Measurements from ENCODE around the gene PRPF38B.
"Not testable (repeated sequence)": the region's sequence is repeated elsewhere in the genome, so short reads cannot be mapped to it uniquely, and the experiment has no call there.

The PRPF38B gene

DNA sequence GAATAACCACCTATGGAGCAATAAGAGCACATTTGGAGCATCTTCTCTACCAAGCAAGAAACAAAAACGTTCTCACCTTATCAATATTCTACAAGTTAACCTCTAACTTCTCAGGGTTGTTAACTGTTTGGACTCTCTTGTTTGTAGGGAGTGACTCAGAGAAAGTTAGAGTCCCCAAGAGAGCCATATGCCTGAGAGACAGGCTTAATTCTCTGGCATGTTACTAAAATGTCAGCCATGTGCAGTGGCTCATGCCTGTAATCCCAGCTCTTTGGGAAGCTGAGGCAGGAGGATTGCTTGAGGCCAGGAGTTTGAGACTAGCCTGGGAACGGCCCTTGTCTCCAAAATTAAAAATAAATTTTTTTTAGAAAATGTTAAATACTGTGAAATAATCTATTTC lies 27.0 kb upstream of the PRPF38B start:
- TF ChIP-seq, protein P1, sequence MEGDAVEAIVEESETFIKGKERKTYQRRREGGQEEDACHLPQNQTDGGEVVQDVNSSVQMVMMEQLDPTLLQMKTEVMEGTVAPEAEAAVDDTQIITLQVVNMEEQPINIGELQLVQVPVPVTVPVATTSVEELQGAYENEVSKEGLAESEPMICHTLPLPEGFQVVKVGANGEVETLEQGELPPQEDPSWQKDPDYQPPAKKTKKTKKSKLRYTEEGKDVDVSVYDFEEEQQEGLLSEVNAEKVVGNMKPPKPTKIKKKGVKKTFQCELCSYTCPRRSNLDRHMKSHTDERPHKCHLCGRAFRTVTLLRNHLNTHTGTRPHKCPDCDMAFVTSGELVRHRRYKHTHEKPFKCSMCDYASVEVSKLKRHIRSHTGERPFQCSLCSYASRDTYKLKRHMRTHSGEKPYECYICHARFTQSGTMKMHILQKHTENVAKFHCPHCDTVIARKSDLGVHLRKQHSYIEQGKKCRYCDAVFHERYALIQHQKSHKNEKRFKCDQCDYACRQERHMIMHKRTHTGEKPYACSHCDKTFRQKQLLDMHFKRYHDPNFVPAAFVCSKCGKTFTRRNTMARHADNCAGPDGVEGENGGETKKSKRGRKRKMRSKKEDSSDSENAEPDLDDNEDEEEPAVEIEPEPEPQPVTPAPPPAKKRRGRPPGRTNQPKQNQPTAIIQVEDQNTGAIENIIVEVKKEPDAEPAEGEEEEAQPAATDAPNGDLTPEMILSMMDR (IDR thresholded peaks at IDR 0.05; ENCODE audit: extremely low read depth, insufficient read depth, missing control alignments) = no peak
- no peak for DNase-seq (ENCODE audit: low spot score)
- in situ Hi-C loops (cut with MboI; ENCODE audit: low pct_unique_long_range_greater_than_20kb, low sequenced_read_pairs, unreplicated experiment) = no loop called here

DNA sequence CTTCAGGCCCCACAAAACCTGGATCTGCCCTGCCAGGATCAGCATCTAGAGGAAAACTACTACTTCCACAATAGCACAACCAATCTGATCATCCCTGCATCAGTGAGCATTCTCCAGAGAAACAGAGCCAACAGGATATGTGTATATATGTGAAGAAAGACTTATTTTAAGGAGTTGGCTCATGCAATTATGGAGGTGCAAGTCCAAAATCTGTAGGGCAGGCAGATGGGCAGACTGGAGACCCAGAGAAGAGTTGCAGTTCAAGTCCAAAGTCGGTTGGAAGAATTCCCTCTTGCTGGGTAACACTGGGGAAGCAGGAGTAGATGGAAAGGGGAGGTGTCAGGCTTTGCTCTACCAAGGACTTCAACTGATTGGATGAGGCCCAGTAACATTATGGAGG lies 26.3 kb upstream of the PRPF38B start:
- TF ChIP-seq, protein P1 (IDR thresholded peaks at IDR 0.05; ENCODE audit: extremely low read depth, insufficient read depth, missing control alignments) = no peak
- no peak for DNase-seq (ENCODE audit: low spot score)
- in situ Hi-C loops (cut with MboI; ENCODE audit: low pct_unique_long_range_greater_than_20kb, low sequenced_read_pairs, unreplicated experiment) = no loop called here

DNA sequence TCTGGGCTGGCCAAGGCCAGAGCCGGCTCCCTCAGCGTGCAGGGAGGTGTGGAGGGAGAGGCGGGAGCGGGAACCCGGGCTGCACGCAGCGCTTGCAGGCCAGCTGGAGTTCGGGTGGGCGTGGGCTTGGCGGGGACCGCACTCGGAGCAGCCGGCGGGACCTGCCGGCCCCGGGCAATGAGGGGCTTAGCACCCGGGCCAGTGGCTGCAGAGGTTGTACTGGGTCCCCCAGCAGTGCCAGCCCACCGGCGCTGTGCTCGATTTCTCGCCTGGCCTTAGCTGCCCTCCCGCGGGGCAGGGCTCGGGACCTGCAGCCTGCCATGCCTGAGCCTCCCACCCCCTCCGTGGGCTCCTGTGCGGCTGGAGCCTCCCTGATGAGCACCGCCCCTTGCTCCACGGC lies 24.7 kb upstream of the PRPF38B start:
- in situ Hi-C loops (cut with MboI; ENCODE audit: low pct_unique_long_range_greater_than_20kb, low sequenced_read_pairs, unreplicated experiment); DNase-seq (ENCODE audit: low spot score): not testable (repeated sequence)

DNA sequence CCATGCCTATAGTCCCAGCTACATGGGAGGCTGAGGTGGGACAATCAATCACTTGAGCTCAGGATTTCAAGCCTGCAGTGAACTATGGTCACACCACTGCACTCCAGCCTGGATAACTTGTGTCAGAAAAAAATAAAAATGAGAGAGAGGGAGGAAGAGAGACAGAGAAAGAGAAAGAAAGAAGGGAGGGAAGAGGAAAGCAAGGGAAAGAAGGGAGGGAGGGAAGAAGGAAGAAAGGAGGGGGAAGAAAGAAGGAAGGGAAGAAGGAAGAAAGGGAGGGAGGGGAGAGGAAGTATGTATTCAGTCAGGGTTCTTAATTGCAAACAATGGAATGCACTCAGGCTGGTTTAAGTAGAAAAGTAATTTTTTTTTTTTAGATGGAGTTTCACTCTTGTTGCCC lies 23.3 kb upstream of the PRPF38B start:
- TF ChIP-seq, protein P1 (IDR thresholded peaks at IDR 0.05; ENCODE audit: extremely low read depth, insufficient read depth, missing control alignments) = no peak
- no peak for DNase-seq (ENCODE audit: low spot score)
- in situ Hi-C loops (cut with MboI; ENCODE audit: low pct_unique_long_range_greater_than_20kb, low sequenced_read_pairs, unreplicated experiment) = no loop called here

DNA sequence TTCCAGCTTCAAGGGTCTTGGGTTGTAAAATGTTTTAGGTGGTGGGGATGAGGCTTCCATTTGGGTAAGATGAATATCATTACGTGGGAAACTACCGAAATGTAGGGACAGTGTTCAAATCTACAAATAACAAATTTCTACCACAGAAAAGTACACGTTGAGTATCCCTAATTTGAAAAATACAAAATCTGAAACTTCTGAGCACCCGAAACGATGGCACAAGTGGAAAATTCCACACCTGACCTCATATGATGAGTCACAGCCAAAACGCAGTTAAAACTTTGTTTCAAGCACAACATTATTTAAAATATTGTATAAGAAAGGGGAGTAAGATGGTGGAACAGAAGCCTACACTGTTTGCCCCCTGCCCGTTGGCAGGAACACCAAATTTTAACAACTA lies 22.4 kb upstream of the PRPF38B start:
- no peak for DNase-seq (ENCODE audit: low spot score)
- in situ Hi-C loops (cut with MboI; ENCODE audit: low pct_unique_long_range_greater_than_20kb, low sequenced_read_pairs, unreplicated experiment) = no loop called here
- TF ChIP-seq, protein P1 (IDR thresholded peaks at IDR 0.05; ENCODE audit: extremely low read depth, insufficient read depth, missing control alignments) = no peak

DNA sequence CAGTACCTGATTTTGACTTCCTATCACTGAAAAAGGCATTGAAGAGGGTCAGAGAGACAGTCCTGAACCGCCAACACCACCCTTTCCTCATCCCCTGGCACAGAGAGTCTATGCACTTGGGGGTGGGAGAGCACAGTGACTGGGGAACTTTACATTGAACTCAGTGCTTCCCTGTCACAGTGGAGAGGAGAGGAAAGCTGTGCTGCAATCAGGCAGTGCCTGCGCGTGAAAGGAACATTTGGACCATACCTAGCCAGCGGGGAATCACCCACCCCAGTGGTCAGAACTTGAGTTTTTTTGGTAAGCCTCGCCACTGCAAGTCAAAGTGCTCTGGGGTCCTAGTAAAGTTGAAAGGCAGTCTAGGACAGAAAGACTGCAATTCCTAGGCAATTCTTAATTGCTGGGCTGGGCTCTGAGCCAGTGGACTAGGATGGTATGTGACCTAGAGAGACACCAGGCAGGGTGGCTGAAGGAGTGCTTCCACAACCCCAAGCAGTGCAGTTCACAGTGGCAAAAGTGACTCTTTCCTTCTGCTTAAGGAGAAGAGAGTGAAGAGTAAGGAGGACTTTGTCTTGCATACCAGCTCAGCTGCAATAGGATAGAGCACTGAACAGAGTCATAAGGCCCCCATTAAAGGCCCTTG lies 21.9 kb upstream of the PRPF38B start:
- in situ Hi-C loops (cut with MboI; ENCODE audit: low pct_unique_long_range_greater_than_20kb, low sequenced_read_pairs, unreplicated experiment) = no loop called here
- TF ChIP-seq, protein P1 (IDR thresholded peaks at IDR 0.05; ENCODE audit: extremely low read depth, insufficient read depth, missing control alignments) = no peak
- DNase-seq (ENCODE audit: low spot score) = no peak

DNA sequence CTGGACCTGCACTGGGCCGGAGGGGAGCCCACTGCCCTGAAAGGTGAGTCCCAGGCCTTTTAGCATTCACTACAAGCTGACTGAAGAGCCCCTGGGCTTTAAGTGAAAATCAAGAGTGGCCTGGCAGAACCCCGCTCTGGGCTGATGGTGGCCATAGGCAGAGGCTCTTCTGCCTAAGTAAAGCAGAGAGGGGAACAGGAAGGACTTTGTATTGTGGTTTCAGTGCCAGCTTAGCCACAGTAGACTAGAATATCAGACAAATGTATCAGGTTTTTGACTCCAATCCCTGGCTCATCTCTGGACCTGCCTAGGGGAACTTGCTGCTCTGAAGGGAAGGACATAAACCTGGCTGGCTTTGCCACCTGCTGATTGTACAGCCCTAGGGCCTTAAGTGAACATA lies 21.0 kb upstream of the PRPF38B start:
- in situ Hi-C loops (cut with MboI; ENCODE audit: low pct_unique_long_range_greater_than_20kb, low sequenced_read_pairs, unreplicated experiment) = no loop called here
- no peak for DNase-seq (ENCODE audit: low spot score)
- TF ChIP-seq, protein P1 (IDR thresholded peaks at IDR 0.05; ENCODE audit: extremely low read depth, insufficient read depth, missing control alignments) = no peak

All from GM13977 (cell line).